ENCODE results near the gene EPSTI1. TPM values are rescaled to one million over a fixed set of nuclear protein-coding genes. Genes with fewer than 3 reads are reported as not detected.

EPSTI1 gene
- total RNA-seq, 4 donors from 2014 or later = 1.1 to 10.2 (median 5.8) TPM

GRCh38 chr13:43003729-43004128, 11.7 kb upstream of the EPSTI1 start:
- H3K36me3 ChIP-seq = no peaks in the 10 kb centered on the region
- WGBS, 2 donors = 74 to 85% methylated on average over 5 to 6 of the region's 6 CpGs
- no peak for TF ChIP-seq CTCF (IDR thresholded peaks at IDR 0.05)
- peaks cover 0 to 5% (median 0%) of the 10 kb centered on the region in 3 donors for H3K4me1 ChIP-seq
- H3K9me3 ChIP-seq = no peaks in the 10 kb centered on the region
- intact Hi-C loops (cut with DNase I) = no loop called here
- H3K4me3 ChIP-seq = no peak overlapping the region
- H3K27me3 ChIP-seq = no peaks in the 10 kb centered on the region
- no peak overlapping the region for H3K27ac ChIP-seq
- DNase-seq = no peak

GRCh38 chr13:43003010-43003409, 11.0 kb upstream of the EPSTI1 start:
- Histone ChIP-seq H3K27ac (no peak overlapping the region), H3K36me3 (no peaks in the 10 kb centered on the region), H3K27me3 (no peaks in the 10 kb centered on the region), H3K9me3 (no peaks in the 10 kb centered on the region), H3K4me3 (no peak overlapping the region), H3K4me1 (peaks cover 0 to 5% (median 0%) of the 10 kb centered on the region in 3 donors)
- TF ChIP-seq CTCF (IDR thresholded peaks at IDR 0.05) (no peak), POLR2A (IDR thresholded peaks at IDR 0.05) (no peak)
- no peak for DNase-seq
- intact Hi-C loops (cut with DNase I) = no loop called here
- WGBS, 2 donors = 37 to 57% methylated on average over 2 of the region's 2 CpGs

- H3K4me3 ChIP-seq = no peak overlapping the region
- H3K27me3 ChIP-seq = no peaks in the 10 kb centered on the region
- 74 to 94% methylated on average over 2 of the region's 2 CpGs for WGBS, 2 donors
- no peak for TF ChIP-seq CTCF (IDR thresholded peaks at IDR 0.05)
- no peak for TF ChIP-seq POLR2A (IDR thresholded peaks at IDR 0.05)
- H3K27ac ChIP-seq = no peak overlapping the region
- no peaks in the 10 kb centered on the region for H3K9me3 ChIP-seq
- intact Hi-C loops (cut with DNase I) = no loop called here
- H3K36me3 ChIP-seq = no peaks in the 10 kb centered on the region
- H3K4me1 ChIP-seq = peaks cover 0 to 5% (median 0%) of the 10 kb centered on the region in 3 donors
- DNase-seq = no peak
Measured at GRCh38 chr13:43002021-43002420, 10.0 kb upstream of the EPSTI1 start.

GRCh38 chr13:43000676-43001075, 8.6 kb upstream of the EPSTI1 start:
- no peak for DNase-seq
- no peak overlapping the region for H3K27ac ChIP-seq
- TF ChIP-seq CTCF (IDR thresholded peaks at IDR 0.05) (no peak), POLR2A (IDR thresholded peaks at IDR 0.05) (no peak)
- no peaks in the 10 kb centered on the region for H3K27me3 ChIP-seq
- H3K36me3 ChIP-seq = no peaks in the 10 kb centered on the region
- H3K4me3 ChIP-seq = no peak overlapping the region
- H3K9me3 ChIP-seq = no peaks in the 10 kb centered on the region
- peaks cover 0 to 5% (median 0%) of the 10 kb centered on the region in 3 donors for H3K4me1 ChIP-seq
- intact Hi-C loops (cut with DNase I) = no loop called here
- 71% methylated on average over 4 of the region's 4 CpGs for WGBS, 2 donors

GRCh38 chr13:42999491-42999890, 7.5 kb upstream of the EPSTI1 start:
- Histone ChIP-seq H3K4me1 (no peaks in the 10 kb centered on the region), H3K27me3 (no peaks in the 10 kb centered on the region), H3K36me3 (no peaks in the 10 kb centered on the region), H3K4me3 (no peak overlapping the region), H3K9me3 (no peaks in the 10 kb centered on the region), H3K27ac (no peak overlapping the region)
- no peak for DNase-seq
- intact Hi-C loops (cut with DNase I) = no loop called here
- TF ChIP-seq CTCF (IDR thresholded peaks at IDR 0.05) = no peak
- TF ChIP-seq POLR2A (IDR thresholded peaks at IDR 0.05) = no peak
- WGBS, 2 donors = 63 to 89% methylated on average over 1 to 2 of the region's 2 CpGs

Data from esophagus squamous epithelium (tissue), 5 donors.